ENCODE results near the gene RHBDD3.

Gene RHBDD3

GRCh38 chr22:29313576-29314466 lies 46.0 kb upstream of the RHBDD3 start:
- DNase-seq = peak; percentile 64
- Histone ChIP-seq H3K4me3 (ENCODE audit: low read depth, low read length) (peak overlapping the region; percentile 51), H3K36me3 (peaks cover 14% of the 10 kb centered on the region), H3K27me3 (ENCODE audit: insufficient read depth, low read depth, severe bottlenecking) (peaks cover 8% of the 10 kb centered on the region), H3K27ac (no peak overlapping the region), H3K9me3 (ENCODE audit: severe bottlenecking) (no peaks in the 10 kb centered on the region)
- no peak for TF ChIP-seq CTCF (IDR thresholded peaks at IDR 0.05; ENCODE audit: low read depth, low read length)

- Histone ChIP-seq H3K9me3 (ENCODE audit: severe bottlenecking) (no peaks in the 10 kb centered on the region), H3K27ac (no peak overlapping the region), H3K4me3 (ENCODE audit: low read depth, low read length) (no peak overlapping the region), H3K27me3 (ENCODE audit: insufficient read depth, low read depth, severe bottlenecking) (peaks cover 8% of the 10 kb centered on the region), H3K36me3 (peaks cover 14% of the 10 kb centered on the region)
- DNase-seq = no peak
- TF ChIP-seq CTCF (IDR thresholded peaks at IDR 0.05; ENCODE audit: low read depth, low read length) = peak; percentile 61
These were observed 45.4 kb upstream of the RHBDD3 start for GRCh38 chr22:29313126-29313575.

GRCh38 chr22:29312218-29313125 lies 44.7 kb upstream of the RHBDD3 start:
- no peak for DNase-seq
- peaks cover 8% of the 10 kb centered on the region for H3K27me3 ChIP-seq (ENCODE audit: insufficient read depth, low read depth, severe bottlenecking)
- H3K9me3 ChIP-seq (ENCODE audit: severe bottlenecking) = no peaks in the 10 kb centered on the region
- H3K4me3 ChIP-seq (ENCODE audit: low read depth, low read length) = no peak overlapping the region
- H3K27ac ChIP-seq = no peak overlapping the region
- peaks cover 17% of the 10 kb centered on the region for H3K36me3 ChIP-seq
- no peak for TF ChIP-seq CTCF (IDR thresholded peaks at IDR 0.05; ENCODE audit: low read depth, low read length)

- Histone ChIP-seq H3K9me3 (ENCODE audit: severe bottlenecking) (no peaks in the 10 kb centered on the region), H3K27ac (no peak overlapping the region), H3K36me3 (peaks cover 17% of the 10 kb centered on the region), H3K4me3 (ENCODE audit: low read depth, low read length) (no peak overlapping the region), H3K27me3 (ENCODE audit: insufficient read depth, low read depth, severe bottlenecking) (peaks cover 8% of the 10 kb centered on the region)
- TF ChIP-seq CTCF (IDR thresholded peaks at IDR 0.05; ENCODE audit: low read depth, low read length) = no peak
- DNase-seq = no peak
These were observed 43.9 kb upstream of the RHBDD3 start for GRCh38 chr22:29311464-29312217.

- Histone ChIP-seq H3K27me3 (ENCODE audit: insufficient read depth, low read depth, severe bottlenecking) (peaks cover 8% of the 10 kb centered on the region), H3K4me3 (ENCODE audit: low read depth, low read length) (no peak overlapping the region), H3K27ac (no peak overlapping the region), H3K9me3 (ENCODE audit: severe bottlenecking) (no peaks in the 10 kb centered on the region), H3K36me3 (peaks cover 17% of the 10 kb centered on the region)
- peak; percentile 65 for DNase-seq
- TF ChIP-seq CTCF (IDR thresholded peaks at IDR 0.05; ENCODE audit: low read depth, low read length) = no peak
These were observed 43.1 kb upstream of the RHBDD3 start for GRCh38 chr22:29310863-29311339.

Data from WERI-Rb-1 (cell line).